MCF 10A (cell line): ENCODE data around the gene CA11. TPM values are rescaled to one million over a fixed set of nuclear protein-coding genes. Genes with fewer than 3 reads are reported as not detected.
"Not testable (repeated sequence)": the region's sequence is repeated elsewhere in the genome, so short reads cannot be mapped to it uniquely, and the experiment has no call there.

Experiments
- Bru-seq: library from RNA; stranded (reverse); fragments of 400-500 nt; gene quantifications from one replicate; lab custom pipeline; 2021; lab: Mats Ljungman, UMichigan
- BruChase-seq, 2 experiments: library from RNA; stranded (reverse); fragments of 400-500 nt; gene quantifications; one replicate each; lab custom pipeline; 2021; lab: Mats Ljungman, UMichigan
- BruUV-seq: library from RNA; stranded (reverse); fragments of 400-500 nt; replicated peaks from 2 replicates; lab custom pipeline; 2021; lab: Mats Ljungman, UMichigan
- CTCF ChIA-PET: fragments of 300-600 bp; sonication (Branson Sonifier 250); formaldehyde crosslinking; extraction: SDS; loops from one replicate; lab custom pipeline; 2021; ENCODE audit warnings: antibody characterized with exemption, inconsistent platforms; lab: Yijun Ruan, JAX
- POLR2A ChIA-PET: fragments of 300-600, 350-650 bp; sonication (Branson Sonifier 250); formaldehyde crosslinking; extraction: SDS; loops from one replicate; lab custom pipeline; 2020; ENCODE audit warnings: antibody characterized with exemption, inconsistent platforms; lab: Yijun Ruan, JAX
- DNase-seq: peaks from one replicate; pipeline ENCODE4 v3.0.0-alpha.2; 2018; ENCODE audit not compliant: unreplicated experiment
- H3K27ac Mint-ChIP-seq: one replicate; pipeline ENCODE4 v1.8.0; 2022; ENCODE audit warnings: mild to moderate bottlenecking, low read depth, mixed read lengths; ENCODE audit not compliant: unreplicated experiment
- H3K27me3 Mint-ChIP-seq: one replicate; pipeline ENCODE4 v1.8.0; 2022; ENCODE audit warnings: mixed read lengths; ENCODE audit not compliant: insufficient read depth, unreplicated experiment
- H3K36me3 Mint-ChIP-seq: one replicate; pipeline ENCODE4 v1.8.0; 2022; ENCODE audit warnings: mild to moderate bottlenecking, moderate library complexity, mixed read lengths; ENCODE audit not compliant: insufficient read depth, unreplicated experiment
- H3K4me1 Mint-ChIP-seq: one replicate; pipeline ENCODE4 v1.8.0; 2022; ENCODE audit warnings: mixed read lengths; ENCODE audit not compliant: insufficient read depth, unreplicated experiment
- H3K4me3 Mint-ChIP-seq: one replicate; pipeline ENCODE4 v1.8.0; 2022; ENCODE audit warnings: mild to moderate bottlenecking, moderate library complexity, mixed read lengths; ENCODE audit not compliant: unreplicated experiment
- H3K9me3 Mint-ChIP-seq: one replicate; pipeline ENCODE4 v1.8.0; 2022; ENCODE audit warnings: mixed read lengths; ENCODE audit not compliant: unreplicated experiment
- CTCF ChIP-seq: fragments of 200-600 bp; IDR thresholded peaks from one replicate; pipeline ENCODE4 v1.8.0; 2022; ENCODE audit warnings: antibody characterized with exemption, mild to moderate bottlenecking; ENCODE audit not compliant: unreplicated experiment
- intact Hi-C: fragments of 100-400 bp; cut with micrococcal nuclease; formaldehyde crosslinking; loops from 2 replicates; pipeline ENCODE4 v1.14.1; 2022
- long read RNA-seq: library from polyadenylated mRNA; stranded (forward); transcript quantifications from one replicate; pipeline ENCODE4 v2.0.0, GENCODE V29; 2022
- total RNA-seq: library from RNA; stranded (reverse); gene quantifications from 2 replicates; pipeline ENCODE4 v1.2.3, GENCODE V29; 2022

Gene CA11
- total RNA-seq: 2.6 and 2.9 TPM in 2 replicates
- Bru-seq, nascent RNA: percentile 15 among the genes with signal in this experiment
- BruChase-seq, experiment 1, labeled RNA remaining after a 6-hour chase: percentile 6 among the genes with signal in this experiment
- BruChase-seq, experiment 2, labeled RNA remaining after a 2-hour chase: percentile 12 among the genes with signal in this experiment
- long read RNA-seq, partial matches to known transcripts: 0 of 9 reads
- long read RNA-seq, other reads (novel, unspliced or antisense): 1 of 9 reads

DNA sequence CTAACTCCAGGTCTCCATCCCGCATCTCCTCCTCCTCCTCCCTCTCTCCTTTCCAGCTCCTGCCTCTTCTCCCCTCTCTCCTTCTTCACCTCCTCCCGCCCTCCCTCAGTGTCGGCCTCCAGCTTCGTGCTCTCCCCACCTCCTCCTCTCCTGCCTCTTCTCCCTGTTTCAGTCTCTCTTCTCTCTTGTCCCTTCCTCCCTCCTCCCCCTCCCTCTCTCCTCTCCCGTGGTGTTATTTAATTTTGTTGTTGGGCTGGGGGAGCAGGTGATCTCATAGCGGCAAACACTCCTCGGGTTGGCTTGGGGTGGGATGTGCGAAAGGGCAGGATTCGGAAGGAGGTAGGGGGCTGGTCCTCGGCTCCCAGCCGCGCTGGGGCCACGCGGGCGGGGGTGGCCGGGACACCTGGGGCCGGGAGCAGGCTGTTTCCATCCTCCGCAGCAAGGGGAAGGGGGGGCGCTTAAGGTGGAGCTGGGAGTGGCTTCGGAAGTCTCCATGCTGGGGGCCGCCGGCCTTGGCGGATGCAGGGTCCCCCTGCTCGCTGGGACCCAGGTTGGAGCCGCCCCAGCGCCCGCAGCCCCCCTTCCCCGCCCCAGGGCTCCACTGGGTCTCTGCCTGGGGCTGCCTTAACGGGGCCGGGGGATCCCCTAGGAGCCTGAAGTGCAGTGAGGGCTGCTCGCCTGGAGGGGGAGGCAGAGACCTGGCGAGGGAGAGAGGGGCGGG, at the start of gene CA11:
TSS of gene CA11 (minus strand) at position 187 of the 721 bp plus-strand sequence. CDS start 555 bp downstream, outside the sequence.
- POLR2A ChIA-PET: interaction anchor here (0.6 to 2.4 kb wide), 19 partner anchors 9 to 309 kb away, joined by 3 to 22 read pairs (median 4); partner anchors contain the start of genes BAX, DBP, RPL18 and SPHK2
- H3K36me3 Mint-ChIP-seq: no peaks in the 10 kb centered on the region
- DNase-seq: peak; percentile 90
- peaks cover 24% of the 10 kb centered on the region for H3K4me1 Mint-ChIP-seq
- H3K27ac Mint-ChIP-seq: peak within 1 kb of the TSS; percentile 4
- H3K4me3 Mint-ChIP-seq: peak within 1 kb of the TSS; percentile 73
- peak; percentile 89 for TF ChIP-seq CTCF
- H3K27me3 Mint-ChIP-seq: peaks cover 10% of the 10 kb centered on the region
- intact Hi-C loops: loop anchor here (1.0 kb wide), 4 partner anchors 29 to 196 kb away; no protein-coding TSS in a partner anchor
- CTCF ChIA-PET: interaction anchor here (0.6 to 2.0 kb wide), 16 partner anchors 12 to 200 kb away, joined by 3 to 12 read pairs (median 4); partner anchors contain the start of gene HSD17B14
- BruUV-seq: no TSS peak
- H3K9me3 Mint-ChIP-seq: no peaks in the 10 kb centered on the region

GRCh38 chr19:48693629-48694028, 47.6 kb upstream of the CA11 start:
- CTCF ChIA-PET: interaction anchor here (3.2 kb wide), 1 partner anchor 18 kb away, joined by 11 read pairs; no protein-coding TSS in a partner anchor
- H3K36me3 Mint-ChIP-seq, intact Hi-C loops, H3K27me3 Mint-ChIP-seq, H3K4me1 Mint-ChIP-seq, BruUV-seq, H3K9me3 Mint-ChIP-seq, H3K27ac Mint-ChIP-seq, H3K4me3 Mint-ChIP-seq, DNase-seq: not testable (repeated sequence)
- POLR2A ChIA-PET: interaction anchor here (0.9 kb wide), 1 partner anchor 17 kb away, joined by 3 read pairs; no protein-coding TSS in a partner anchor

DNA sequence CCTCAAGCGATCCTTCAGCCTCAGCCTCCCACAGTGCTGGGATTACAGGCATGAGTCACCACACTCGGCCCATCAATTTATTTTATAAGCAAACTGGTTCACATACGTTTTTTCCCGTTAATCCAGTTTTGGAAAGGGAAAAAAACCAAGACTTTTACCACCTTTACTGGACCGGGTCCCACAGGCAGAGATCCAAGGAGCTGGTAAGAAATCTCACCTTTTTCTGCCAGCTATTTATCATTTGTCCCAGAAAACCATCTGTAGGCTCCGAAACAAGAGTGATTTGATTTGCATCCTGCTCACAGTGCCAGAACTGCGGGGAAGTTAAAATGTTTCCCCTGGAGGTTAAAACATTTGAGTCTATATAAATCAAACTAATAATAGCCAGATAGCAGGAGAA, 43.5 kb upstream of the CA11 start:
- no peak for DNase-seq
- Mint-ChIP-seq H3K27me3 (no peaks in the 10 kb centered on the region), H3K4me3 (no peak overlapping the region), H3K4me1 (peaks cover 6% of the 10 kb centered on the region), H3K36me3 (no peaks in the 10 kb centered on the region), H3K27ac (no peak overlapping the region), H3K9me3 (no peaks in the 10 kb centered on the region)
- no peak for TF ChIP-seq CTCF
- intact Hi-C loops: no loop called here
- CTCF ChIA-PET: no interaction called here
- POLR2A ChIA-PET: interaction anchor here (0.7 kb wide), 1 partner anchor 71 kb away, joined by 3 read pairs; no protein-coding TSS in a partner anchor
- BruUV-seq: no TSS peak

DNA sequence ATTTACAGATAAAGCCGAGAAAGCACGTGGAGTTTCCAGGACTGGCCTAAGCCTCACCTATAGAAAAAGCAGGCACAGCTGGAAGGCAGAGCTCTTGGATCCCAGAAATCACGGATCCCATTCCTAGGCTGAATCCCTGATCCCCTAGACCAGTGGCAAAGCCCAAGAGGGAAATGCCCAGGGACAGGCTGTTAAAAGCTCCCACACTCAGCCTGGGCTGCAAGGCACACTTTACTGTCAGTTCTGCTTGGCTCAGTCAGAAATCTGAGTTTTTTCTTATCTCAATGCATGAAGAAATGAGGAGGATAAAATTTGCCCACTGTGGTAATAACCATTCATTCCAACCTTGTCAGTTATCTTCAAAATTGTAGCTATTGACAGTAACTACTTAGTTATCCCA, 41.8 kb upstream of the CA11 start:
- Mint-ChIP-seq H3K4me1 (peaks cover 6% of the 10 kb centered on the region), H3K27me3 (no peaks in the 10 kb centered on the region), H3K4me3 (no peak overlapping the region), H3K9me3 (no peaks in the 10 kb centered on the region), H3K27ac (no peak overlapping the region), H3K36me3 (no peaks in the 10 kb centered on the region)
- intact Hi-C loops: no loop called here
- no TSS peak for BruUV-seq
- no peak for TF ChIP-seq CTCF
- CTCF ChIA-PET: interaction anchor here (0.5 to 1.8 kb wide), 3 partner anchors 9 to 33 kb away, joined by 3 to 5 read pairs (median 4); no protein-coding TSS in a partner anchor
- DNase-seq: no peak
- POLR2A ChIA-PET: interaction anchor here (1.7 kb wide), 1 partner anchor 10 kb away, joined by 3 read pairs; no protein-coding TSS in a partner anchor

DNA sequence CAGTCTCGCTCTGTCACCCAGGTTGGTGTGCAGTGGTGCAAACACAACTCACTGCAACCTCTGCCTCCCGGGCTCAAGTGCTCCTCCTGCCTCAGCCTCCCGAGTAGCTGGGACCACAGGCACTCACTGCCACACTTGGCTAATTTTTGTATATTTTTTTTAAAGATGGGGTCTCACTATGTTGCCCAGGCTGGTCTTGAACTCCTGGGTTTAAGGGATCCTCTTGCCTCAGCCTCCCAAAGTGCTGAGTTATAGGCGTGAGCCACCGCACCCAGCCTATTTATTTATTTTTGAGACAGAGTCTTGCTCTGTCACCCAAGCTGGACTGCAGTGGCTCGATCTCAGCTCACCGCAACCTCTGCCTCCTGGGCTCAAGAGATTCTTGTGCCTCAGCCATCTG, 40.6 kb upstream of the CA11 start:
- H3K27ac Mint-ChIP-seq, DNase-seq, H3K4me3 Mint-ChIP-seq, H3K27me3 Mint-ChIP-seq, H3K4me1 Mint-ChIP-seq, intact Hi-C loops, H3K36me3 Mint-ChIP-seq, H3K9me3 Mint-ChIP-seq, BruUV-seq: not testable (repeated sequence)
- ChIA-PET CTCF (interaction anchor here (0.6 to 0.8 kb wide), 2 partner anchors 12 to 18 kb away, joined by 3 read pairs; no protein-coding TSS in a partner anchor), POLR2A (interaction anchor here (1.7 kb wide), 1 partner anchor 9 kb away, joined by 3 read pairs; no protein-coding TSS in a partner anchor)
